Mesothelial cell of epicardium (in vitro differentiated cells): ENCODE results near the gene LDLRAD4. TPM values are rescaled to one million over a fixed set of nuclear protein-coding genes. Genes with fewer than 3 reads are reported as not detected.

Experiments
- DNase-seq, 2 experiments: peaks; one replicate each; pipeline ENCODE4 v3.0.0; 2021; ENCODE audit warnings: low spot score in 2 of 2; ENCODE audit not compliant: unreplicated experiment in 2 of 2
- H3K27ac Mint-ChIP-seq: 2 replicates; pipeline ENCODE4 v1.8.0; 2021; ENCODE audit warnings: mixed read lengths
- H3K27me3 Mint-ChIP-seq: 2 replicates; pipeline ENCODE4 v1.8.0; 2021; ENCODE audit warnings: low read depth, mixed read lengths
- H3K36me3 Mint-ChIP-seq: 2 replicates; pipeline ENCODE4 v1.8.0; 2021; ENCODE audit warnings: mixed read lengths
- H3K4me1 Mint-ChIP-seq: 2 replicates; pipeline ENCODE4 v1.8.0; 2021; ENCODE audit warnings: mixed read lengths
- H3K4me3 Mint-ChIP-seq: 2 replicates; pipeline ENCODE4 v1.8.0; 2021; ENCODE audit warnings: mild to moderate bottlenecking, moderate library complexity, mixed read lengths
- H3K9me3 Mint-ChIP-seq: 2 replicates; pipeline ENCODE4 v1.8.0; 2021; ENCODE audit warnings: mixed read lengths
- total RNA-seq: library from RNA; stranded (reverse); gene quantifications from 3 replicates; pipeline ENCODE4 v1.2.1, GENCODE V29; 2021
- TF ChIP-seq, protein P1 (sequence below): fragments of 200-600 bp; sonication (generic); IDR thresholded peaks from one replicate; pipeline ENCODE4 v1.5.0; 2021; ENCODE audit warnings: antibody characterized with exemption; ENCODE audit not compliant: unreplicated experiment

Gene LDLRAD4
- total RNA-seq, 1 donor from 2014 or later, result 29.7 TPM

DNA sequence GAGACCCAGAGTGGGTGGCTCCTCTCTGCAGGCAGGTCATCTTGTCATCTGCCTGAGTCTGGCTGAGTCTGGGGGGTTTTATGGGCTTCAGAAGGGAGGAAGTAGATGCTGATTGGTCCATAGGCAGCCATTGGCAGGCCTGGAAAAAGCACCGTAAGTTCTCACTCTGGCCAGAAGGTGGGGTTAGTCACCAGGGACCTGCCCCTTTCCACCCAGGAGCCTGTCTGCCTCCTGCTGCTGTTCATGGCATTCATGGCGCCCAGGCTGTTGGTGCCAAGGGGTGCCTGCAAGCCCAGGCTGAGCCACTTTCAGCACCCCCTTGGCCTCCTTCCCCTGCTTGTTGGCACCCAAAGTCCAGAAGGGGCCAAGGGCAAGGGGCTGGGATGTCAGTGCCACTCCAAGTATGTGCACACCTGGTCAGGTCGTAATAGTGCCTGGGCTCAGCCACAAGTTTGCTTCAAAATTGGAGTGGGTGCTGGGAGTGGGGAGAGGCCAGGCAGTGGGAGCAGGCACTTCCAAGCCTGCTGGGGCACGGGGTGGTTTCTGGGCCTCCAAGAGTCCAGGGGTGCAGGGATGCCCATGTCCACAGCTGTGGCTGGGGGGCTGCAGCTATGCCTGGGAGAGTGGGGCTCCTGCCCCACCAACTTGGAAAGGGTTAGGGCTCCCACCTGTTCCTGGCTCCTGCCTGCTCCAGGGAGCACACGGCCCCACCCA lies 329.7 kb downstream of the LDLRAD4 start:
- H3K27me3 Mint-ChIP-seq, result peaks cover 10% of the 10 kb centered on the region
- peaks cover 15% of the 10 kb centered on the region for H3K4me1 Mint-ChIP-seq
- no peaks in the 10 kb centered on the region for H3K9me3 Mint-ChIP-seq
- no peak overlapping the region for H3K4me3 Mint-ChIP-seq
- no peaks in the 10 kb centered on the region for H3K36me3 Mint-ChIP-seq
- TF ChIP-seq, protein P1, sequence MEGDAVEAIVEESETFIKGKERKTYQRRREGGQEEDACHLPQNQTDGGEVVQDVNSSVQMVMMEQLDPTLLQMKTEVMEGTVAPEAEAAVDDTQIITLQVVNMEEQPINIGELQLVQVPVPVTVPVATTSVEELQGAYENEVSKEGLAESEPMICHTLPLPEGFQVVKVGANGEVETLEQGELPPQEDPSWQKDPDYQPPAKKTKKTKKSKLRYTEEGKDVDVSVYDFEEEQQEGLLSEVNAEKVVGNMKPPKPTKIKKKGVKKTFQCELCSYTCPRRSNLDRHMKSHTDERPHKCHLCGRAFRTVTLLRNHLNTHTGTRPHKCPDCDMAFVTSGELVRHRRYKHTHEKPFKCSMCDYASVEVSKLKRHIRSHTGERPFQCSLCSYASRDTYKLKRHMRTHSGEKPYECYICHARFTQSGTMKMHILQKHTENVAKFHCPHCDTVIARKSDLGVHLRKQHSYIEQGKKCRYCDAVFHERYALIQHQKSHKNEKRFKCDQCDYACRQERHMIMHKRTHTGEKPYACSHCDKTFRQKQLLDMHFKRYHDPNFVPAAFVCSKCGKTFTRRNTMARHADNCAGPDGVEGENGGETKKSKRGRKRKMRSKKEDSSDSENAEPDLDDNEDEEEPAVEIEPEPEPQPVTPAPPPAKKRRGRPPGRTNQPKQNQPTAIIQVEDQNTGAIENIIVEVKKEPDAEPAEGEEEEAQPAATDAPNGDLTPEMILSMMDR, result no peak
- DNase-seq, result no peak
- H3K27ac Mint-ChIP-seq, result no peak overlapping the region

DNA sequence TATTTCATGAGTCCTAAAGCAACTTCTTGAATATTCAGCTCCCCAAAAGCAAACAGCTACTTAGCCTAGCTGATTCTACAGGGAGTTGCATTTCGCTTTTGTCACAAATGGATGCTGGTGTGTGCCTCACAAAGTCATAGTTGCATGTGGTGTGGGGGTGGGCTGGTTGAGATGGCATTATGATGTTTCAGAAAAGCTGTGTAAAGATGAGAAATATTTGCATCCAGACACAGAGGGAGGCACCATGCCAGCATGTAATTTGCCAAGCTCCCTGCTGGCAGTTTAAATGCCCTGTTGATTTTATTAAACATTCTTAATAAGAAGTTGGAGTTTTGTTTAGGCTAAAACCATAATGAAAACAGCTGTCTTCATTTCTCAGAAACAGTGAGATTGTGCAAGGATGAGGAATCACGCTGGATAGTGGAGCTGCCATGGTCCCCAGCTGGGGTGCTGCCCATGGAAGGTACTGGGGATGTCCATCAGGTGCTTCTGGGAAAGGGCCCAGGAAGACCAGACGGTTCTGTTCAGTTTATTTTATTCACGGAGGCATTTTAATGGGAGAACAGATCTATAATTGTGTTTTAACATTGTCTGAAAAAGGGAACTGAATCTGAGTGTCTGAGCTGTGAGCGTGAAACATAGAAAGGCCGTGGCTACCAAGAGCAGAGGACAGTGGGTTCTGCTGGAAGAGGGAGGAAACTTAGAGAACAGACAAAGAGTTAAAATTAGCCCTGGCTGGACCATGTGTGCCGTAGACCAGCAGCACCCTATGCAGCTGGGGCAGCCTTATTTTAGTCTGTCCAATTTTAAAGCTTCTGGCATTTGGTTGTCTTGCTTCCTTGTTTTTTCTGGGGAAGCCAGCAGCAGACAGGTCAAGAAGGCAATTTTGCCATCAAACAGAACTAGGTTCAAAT lies 330.7 kb downstream of the LDLRAD4 start:
- Mint-ChIP-seq H3K4me1 (peaks cover 15% of the 10 kb centered on the region), H3K36me3 (no peaks in the 10 kb centered on the region), H3K27me3 (peaks cover 10% of the 10 kb centered on the region), H3K27ac (peak overlapping the region; percentile 11), H3K4me3 (no peak overlapping the region), H3K9me3 (no peaks in the 10 kb centered on the region)
- no peak for DNase-seq
- TF ChIP-seq, protein P1, result no peak

DNA sequence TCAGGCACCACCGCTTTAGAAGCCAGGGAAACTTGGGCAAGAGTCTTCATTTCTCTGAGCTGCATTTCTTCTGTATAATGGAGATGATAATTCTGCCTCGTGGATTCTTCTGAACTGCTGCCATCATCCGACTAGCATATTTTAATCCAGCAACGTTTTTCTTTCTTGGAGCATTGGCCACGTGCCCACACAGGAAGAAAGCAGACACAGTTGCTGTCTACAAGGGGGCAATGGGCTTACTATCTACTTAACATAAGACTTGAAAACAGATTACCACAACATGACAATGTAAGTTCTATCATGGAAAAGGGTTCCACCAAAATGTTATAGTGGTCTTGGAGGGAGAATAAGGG lies 331.3 kb downstream of the LDLRAD4 start:
- Mint-ChIP-seq H3K4me1 (peaks cover 15% of the 10 kb centered on the region), H3K9me3 (no peaks in the 10 kb centered on the region), H3K27ac (peak overlapping the region; percentile 2), H3K27me3 (peaks cover 10% of the 10 kb centered on the region), H3K36me3 (no peaks in the 10 kb centered on the region), H3K4me3 (no peak overlapping the region)
- no peak for DNase-seq
- TF ChIP-seq, protein P1, result no peak

DNA sequence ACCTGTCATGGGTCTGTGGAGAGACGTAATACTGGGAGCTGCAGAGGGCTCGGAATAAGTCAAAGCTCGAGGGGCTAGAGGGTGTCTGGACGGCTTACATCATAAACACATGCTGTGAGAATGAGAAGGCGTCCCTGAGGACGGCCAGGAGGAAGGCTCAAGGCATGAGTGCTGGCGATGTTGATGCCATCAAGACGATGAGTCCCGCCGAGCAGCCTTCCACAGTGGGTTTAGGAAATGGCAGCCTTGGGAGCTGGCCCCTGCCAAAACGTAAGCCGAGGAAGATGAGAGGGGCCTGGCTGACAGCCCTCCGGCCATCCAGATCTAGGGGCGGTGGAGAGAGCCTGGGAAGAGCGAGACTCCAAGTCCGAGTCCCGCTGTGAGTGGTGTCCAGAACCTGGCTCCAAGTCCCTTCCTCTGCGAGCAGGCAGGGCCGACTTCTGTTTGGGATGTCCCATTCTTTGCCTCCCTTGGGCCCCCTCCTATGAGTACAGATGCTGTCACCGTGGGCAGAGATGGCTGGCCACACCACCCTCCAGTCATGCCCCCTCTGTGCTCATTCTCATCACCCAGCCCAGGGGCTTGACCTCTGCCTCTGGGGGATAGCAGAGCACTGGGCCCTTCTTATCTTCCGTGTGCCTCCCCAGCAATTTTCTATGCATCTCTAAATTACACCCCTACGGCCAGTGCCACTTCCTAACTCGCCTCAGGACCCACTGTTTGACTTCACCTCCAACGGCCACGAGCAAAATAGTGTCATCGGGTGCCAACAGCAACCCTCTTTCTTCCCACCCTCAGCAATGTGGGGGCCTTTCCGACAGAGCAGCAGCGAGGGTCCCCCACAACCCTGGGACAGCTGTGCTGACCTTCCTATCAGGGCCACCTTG lies 332.1 kb downstream of the LDLRAD4 start:
- Mint-ChIP-seq H3K36me3 (no peaks in the 10 kb centered on the region), H3K27me3 (peaks cover 10% of the 10 kb centered on the region), H3K4me1 (peaks cover 16% of the 10 kb centered on the region), H3K9me3 (no peaks in the 10 kb centered on the region), H3K27ac (no peak overlapping the region), H3K4me3 (no peak overlapping the region)
- TF ChIP-seq, protein P1, result no peak
- no peak for DNase-seq

DNA sequence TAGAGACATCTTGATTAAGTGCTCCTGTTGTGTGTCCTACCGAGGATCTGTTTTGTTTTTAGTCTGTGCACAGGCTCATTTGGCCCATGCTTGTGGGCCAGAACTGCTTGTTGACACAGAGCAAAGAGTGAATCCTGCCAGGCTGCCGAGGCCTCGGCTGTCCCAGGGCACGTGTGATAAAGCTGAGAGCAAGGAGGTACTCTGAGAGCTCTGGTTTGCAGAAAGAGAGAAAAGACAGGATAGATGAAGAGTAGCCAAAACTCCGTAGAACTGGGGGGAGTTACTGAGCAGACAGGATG lies 332.7 kb downstream of the LDLRAD4 start:
- Mint-ChIP-seq H3K27ac (no peak overlapping the region), H3K4me3 (no peak overlapping the region), H3K9me3 (no peaks in the 10 kb centered on the region), H3K36me3 (no peaks in the 10 kb centered on the region), H3K27me3 (peaks cover 10% of the 10 kb centered on the region), H3K4me1 (peaks cover 21% of the 10 kb centered on the region)
- TF ChIP-seq, protein P1, result no peak
- DNase-seq, result no peak
